Stimulated activated CD8-positive, alpha-beta memory T cell treated with anti-CD3 and anti-CD28 coated beads, Interleukin-7, amount 100 ng/mL, for 48 hours (primary cell): ENCODE measurements around the gene UGDH.
"Not testable (repeated sequence)": the region's sequence is repeated elsewhere in the genome, so short reads cannot be mapped to it uniquely, and the experiment has no call there.

Experiments used
- DNase-seq, 2 donors: peaks; one replicate each; pipeline ENCODE4 v3.0.0-alpha.2; 2020; ENCODE audit warnings: low read depth in 1 of 2; ENCODE audit errors: extremely low read depth in 1 of 2

Gene UGDH

GRCh38 chr4:39497909-39498726 is 29.1 kb downstream of the UGDH start:
- no peak for DNase-seq

GRCh38 chr4:39495446-39496213 is 31.6 kb downstream of the UGDH start:
- no peak for DNase-seq

- DNase-seq = no peak
Measured at GRCh38 chr4:39494354-39494753, 32.9 kb downstream of the UGDH start.

GRCh38 chr4:39490322-39490721 is 36.9 kb downstream of the UGDH start:
- no peak for DNase-seq

GRCh38 chr4:39486221-39486804 is 40.9 kb downstream of the UGDH start:
- no peak for DNase-seq

DNA sequence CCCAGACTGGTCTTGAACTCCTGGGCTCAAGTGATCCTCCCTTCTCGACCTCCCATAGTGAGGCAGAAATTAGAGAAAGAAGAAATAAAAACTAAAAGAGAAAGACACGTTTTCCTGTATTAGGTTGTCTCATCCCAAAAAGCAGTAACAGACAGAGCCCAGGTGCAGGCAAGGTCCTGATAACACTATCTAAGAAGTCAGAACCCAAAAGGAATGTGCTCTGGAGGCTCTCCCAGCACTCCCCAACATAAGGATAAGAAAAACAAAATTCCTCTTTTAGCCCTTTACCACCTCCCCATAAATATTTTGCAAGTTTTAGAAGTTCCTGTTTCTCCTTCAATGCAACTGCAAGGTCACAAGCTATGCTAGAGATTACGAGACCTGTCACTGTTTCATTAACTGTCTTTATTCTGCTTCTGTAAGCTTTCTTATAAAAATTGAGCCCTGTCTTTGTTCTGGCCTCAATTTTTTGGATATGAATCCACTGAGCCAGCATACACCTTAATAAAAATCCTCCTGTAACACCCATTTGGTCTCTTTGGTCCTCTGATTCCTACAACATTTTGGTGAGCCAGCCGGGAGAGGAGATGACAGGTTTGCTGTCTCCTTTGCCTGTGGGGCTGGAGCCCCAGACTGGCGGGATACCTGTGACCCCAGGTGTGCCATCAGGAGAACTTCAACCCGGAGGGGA is 42.5 kb downstream of the UGDH start:
- DNase-seq = no peak

GRCh38 chr4:39480902-39481695 is 46.1 kb downstream of the UGDH start:
- no peak for DNase-seq

- DNase-seq = no peak
Measured at GRCh38 chr4:39480251-39480650, 47.0 kb downstream of the UGDH start.

DNA sequence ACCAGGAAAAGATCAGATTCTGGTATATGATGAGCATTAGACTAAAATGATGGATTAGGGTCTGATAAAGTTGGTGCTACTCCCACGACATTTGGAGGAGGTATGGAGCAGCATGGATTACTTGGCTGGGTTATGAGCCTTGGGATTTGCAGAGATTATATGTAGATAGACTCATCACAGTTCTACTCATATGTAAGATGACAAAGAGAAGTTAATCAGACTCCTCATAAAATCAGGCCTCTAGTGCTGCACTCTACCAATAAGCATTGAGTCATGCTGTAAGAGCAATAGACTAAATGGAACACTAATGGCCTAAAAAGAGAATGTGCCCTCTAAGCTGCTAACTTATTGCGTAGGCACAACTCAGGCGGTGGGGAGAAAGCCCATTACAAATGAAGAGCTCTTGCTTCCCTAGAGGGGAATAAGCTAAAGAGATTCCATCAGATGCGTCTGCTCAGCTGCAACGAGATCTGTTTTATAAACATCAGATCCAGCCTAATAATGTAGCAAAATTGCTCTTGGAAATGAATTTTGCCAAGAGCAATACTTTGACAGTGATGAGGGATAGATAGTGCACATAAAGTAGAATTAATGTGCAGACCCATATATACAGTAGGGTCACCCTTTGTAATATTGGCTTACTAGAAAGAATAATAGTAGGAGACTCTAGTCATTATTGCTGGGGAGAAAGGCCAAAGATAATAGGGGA is 50.9 kb downstream of the UGDH start:
- DNase-seq = no peak

DNA sequence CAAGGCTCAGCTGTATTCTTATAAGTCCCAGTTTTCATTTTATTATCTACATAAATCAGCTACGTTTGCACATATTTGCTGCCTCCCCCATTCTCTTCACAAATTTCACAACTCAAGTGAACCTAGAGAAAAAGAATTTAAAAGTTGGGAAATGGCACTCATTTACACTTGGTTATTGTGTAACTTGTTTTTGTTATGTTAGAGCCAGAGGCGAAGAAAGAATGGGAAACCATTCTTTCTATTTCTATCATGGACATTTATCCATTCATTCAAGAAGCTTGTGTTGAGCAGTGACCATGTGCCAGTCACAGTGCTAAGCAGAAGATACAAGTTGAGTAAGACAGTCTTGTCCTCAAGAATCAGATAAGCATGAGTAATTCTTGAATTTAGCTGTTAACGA is 54.8 kb downstream of the UGDH start:
- no peak for DNase-seq

DNA sequence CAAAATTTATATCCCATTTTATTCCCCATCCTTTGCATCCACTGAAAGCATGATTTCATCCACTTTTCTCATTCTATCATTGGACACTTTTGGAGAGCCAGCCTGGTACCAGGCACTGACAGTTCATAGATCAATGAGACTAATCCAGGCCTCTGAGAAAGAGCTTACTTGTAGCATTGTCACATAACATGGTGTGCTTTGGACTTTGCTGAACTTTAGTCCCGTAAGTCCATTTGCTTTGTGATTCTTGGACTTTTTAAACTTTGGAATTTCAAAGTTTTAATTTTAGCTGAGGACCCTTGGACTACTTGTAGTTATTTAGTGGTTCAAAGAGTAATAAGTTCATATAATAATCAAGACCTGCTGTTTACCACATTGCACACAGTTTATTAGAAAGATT is 56.8 kb downstream of the UGDH start:
- no peak for DNase-seq

DNA sequence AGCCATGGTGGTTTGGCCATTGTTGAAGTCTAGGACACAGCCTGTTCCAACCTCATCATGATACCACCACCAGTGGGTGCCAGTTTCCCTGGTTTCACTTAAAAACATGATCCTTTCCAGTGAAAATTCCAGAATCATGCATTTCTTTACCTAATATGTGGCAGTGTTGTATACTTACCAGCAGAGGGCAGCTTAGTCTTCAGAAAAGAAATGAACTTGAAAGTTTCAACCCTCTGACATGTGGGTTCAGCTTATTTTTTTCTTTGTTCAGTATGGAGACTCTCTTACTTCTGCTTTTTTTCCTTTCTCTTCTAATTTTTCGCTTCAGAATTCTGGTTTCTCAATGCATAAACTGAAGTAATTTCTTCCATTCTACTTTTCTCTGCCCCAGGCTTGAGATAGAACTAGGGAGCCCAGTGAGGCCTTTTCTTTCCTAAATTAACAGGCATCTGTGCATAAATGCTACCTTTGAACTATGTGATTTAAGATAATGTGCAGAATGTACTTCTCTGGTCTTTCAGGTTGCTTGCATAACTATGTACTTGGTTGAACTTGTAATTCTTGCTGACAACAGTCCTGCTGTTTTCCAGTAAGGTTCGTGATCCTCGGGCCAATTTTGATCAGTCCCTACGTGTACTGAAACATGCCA is 57.7 kb downstream of the UGDH start:
- DNase-seq = no peak

DNA sequence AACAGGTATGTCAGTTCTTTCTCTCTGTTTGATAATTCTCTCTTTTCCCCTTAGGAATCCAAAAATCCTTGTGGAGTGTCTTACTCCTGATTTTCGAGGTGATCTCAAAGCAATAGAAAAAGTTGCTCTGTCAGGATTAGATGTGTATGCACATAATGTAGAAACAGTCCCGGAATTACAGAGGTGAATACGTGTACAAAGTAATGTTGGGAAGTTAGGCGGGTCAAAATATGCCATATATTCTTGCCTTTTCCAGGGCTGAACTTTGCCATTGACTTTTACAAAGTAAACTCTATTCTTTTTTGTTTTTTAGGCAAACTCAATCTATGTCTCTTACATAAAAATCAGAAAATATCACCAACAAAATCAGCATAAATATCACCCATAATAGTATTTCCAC is 59.8 kb downstream of the UGDH start:
- DNase-seq = no peak

GRCh38 chr4:39466747-39467146 is 60.5 kb downstream of the UGDH start:
- no peak for DNase-seq

GRCh38 chr4:39464886-39465501 is 62.2 kb downstream of the UGDH start:
- no peak for DNase-seq

DNA sequence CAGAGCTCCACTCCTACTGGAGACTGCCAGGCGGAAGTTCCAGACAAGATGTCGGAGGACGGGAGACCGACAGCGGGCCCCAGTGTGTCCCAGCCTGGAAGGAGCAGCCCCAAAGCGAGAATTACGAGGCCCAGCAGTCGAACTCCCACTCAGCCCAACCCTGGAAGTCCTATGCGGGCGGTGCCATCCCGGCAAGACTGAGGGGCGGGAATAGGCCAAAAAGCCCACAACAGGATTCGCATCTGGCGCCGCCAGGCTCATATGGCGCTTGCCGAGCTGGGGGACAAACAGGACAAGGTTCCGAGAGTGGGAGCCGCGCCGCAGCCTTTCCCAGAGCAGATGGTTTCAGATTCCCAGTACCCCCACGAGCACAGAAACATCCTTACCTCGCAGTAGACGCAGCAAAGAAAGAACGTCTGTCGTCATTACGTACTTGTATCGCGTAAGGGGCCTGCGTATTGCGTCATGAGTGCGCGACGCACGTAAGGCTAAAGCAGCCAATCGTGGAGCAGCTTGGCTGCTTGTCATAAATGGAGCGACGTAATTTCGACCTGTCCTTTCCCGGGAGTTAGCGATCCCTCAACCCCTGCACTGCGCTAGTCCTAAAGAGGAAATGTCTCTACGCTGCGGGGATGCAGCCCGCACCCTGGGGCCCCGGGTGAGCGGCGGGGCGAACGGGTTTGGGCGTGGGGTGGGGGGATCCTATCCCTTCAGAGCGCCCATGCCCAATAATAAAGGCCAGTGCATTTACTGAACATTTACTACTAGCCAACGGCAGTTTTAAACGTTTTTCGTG is 68.5 kb downstream of the UGDH start, which contains the start of the genes LIAS and RPL9:
Gene LIAS (plus strand): TSS at position 552 of the 796 bp plus-strand sequence. CDS start 62 bp downstream, at position 614.
Gene RPL9 (minus strand): TSS at position 418 of the 796 bp plus-strand sequence. CDS start 483 bp downstream, outside the sequence.
- DNase-seq = peak; percentile 83 to 88

- DNase-seq = not testable (repeated sequence)
Measured at GRCh38 chr4:39458161-39458504, 69.1 kb downstream of the UGDH start.
